CD4-positive, alpha-beta T cell treated with Interleukin-12 subunit alpha and Interleukin-12 subunit beta, for 1 hour (primary cell): ENCODE data around the gene ELANE.
"Not testable (repeated sequence)": the region's sequence is repeated elsewhere in the genome, so short reads cannot be mapped to it uniquely, and the experiment has no call there.

Experiments
- DNase-seq: peaks from one replicate; pipeline ENCODE4 v3.0.0-alpha.2; 2020

ELANE gene

DNA sequence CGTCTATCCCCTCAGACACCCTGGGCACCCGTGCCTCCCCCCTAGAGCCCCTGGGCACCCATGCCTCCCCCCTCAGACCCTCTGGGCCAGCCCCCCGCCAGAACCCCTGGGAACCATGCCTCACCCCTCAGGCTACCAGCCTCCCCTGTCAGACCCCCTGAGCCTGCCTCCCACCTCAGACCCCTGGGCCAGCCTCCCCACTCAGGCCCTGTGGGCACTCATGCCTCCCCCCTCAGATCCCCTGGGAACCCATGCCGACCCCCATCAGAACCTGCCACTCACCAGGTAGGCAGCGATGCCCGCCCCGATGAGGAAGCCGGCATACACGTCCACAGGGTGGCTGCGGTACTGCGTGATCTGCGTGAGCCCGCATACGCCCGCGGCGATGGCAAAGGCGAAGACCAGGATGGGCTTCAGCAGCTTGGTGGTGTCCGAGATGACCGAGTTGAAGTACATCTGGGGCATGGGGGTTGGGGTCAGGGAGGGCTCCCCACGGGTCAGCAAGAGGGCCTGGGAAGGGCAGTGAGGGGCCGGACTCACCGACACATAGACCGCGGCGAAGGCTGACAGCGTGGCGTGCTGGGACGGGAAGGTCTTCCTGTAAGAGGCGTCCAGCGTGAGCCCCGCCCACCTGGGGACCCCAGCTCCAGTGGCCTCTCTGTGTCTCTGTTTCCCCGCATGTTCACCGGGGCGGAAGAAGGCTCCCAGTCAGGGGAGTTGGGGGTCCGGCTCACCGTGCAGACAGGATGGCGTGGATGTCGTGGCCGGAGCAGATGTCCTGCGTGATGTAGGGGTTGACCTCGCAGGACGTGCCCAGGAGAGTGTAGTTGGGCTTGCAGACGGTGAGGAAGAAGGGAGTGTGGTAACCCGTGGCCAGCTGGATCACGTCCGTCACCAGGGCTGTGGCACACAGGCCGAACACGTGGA, 37.7 kb upstream of the ELANE start:
- DNase-seq = no peak

GRCh38 chr19:815079-815774, 36.9 kb upstream of the ELANE start:
- no peak for DNase-seq

DNA sequence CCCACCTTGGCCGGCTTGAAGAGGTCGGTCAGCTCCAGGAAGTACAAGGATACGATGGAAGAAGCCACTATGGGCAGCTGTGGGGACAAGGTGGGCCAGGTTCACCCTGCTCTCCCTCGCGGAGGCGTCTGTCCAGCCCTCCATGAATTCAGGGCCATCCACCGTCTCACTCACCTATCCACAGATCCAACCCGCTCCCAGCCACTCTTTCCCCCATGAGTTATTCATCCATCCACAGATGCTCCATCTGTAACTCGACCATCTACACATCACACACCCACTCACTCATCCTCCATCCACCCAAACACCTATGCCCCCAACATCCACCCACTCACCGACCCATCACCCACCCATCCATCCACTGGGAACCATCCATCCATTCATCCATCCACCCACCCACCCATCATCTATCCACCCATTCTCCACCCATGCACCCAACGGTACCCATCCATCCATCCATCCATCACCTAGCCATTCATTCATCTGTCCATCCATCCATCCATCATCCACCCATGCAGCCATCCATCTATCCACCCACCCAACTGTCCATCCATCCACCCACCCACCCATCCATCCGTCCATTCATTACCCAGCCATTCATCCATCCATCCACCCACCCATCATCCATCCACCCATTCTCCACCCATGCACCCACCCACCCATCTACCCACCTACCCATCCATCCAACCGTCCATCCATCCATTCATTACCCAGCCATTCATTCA, 36.2 kb upstream of the ELANE start:
- DNase-seq = no peak

DNA sequence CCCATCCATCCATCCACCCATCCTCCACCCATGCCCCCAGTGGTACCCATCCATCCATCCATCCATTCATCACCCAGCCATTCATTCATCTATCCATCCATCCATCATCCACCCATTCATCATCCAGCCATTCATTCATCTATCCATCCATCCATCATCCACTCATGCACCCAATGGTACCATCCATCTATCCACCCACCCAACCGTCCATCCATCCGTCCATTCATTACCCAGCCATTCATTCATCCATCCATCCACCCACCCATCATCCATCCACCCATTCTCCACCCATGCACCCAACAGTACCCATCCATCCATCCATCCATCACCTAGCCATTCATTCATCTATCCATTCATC, 35.6 kb upstream of the ELANE start:
- DNase-seq = no peak

DNA sequence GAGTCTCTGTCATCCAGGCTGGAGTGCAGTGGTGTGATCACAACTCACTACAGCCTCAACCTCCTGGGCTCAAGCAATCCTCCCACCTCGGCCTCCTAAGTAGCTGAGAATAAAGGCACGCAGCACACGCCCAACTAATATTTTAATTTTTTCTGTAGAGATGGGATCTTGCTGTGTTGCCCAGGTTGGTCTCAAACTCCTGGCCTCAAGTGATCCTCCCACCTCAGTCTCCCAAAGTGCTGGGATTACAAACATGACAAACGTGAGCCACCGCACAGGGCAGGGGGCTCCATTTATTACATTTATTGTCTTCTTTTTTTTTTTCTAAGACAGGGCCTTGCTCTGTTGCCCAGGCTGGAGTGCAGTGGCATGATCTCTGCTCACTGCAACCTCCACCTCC, 31.9 kb upstream of the ELANE start:
- not testable (repeated sequence) for DNase-seq

DNA sequence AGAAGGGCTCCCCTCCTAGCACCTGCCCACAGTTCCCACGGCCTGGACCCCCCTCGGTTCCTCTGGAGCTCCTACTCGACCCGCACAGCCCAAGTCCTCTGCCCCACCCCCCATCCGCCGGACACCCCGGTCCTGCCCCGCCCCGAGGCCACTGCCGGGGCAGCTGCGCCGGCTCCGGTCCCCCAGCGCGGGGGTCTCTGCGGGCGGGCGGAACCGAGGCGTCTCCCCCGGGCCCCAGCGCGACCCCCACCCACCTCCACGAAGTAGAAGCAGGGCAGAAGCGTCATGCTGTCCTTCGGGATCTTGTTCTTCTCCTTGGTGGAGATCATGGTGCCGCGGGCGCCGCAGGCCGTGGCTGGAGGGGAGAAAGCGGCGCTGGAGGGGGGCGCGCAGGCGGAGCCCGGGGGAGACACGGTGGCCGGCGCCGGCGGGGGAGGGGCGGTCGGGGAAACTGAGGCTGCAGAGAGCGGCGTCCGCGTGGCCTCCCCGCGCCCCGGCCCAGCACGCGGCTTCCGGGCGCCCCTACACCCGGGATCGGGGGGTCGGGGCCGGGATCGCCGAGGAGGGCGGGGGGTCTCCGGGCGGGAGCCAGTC, 30.8 kb upstream of the ELANE start:
- DNase-seq = no peak

GRCh38 chr19:821825-822503, 30.1 kb upstream of the ELANE start, which contains the start of gene PLPPR3:
Gene PLPPR3, minus strand, starts transcription at chr19:821955. Its CDS starts 396 bp downstream, at chr19:821559.
- no peak for DNase-seq

- DNase-seq = no peak
Observed at GRCh38 chr19:823565-824121, 28.5 kb upstream of the ELANE start.

DNA sequence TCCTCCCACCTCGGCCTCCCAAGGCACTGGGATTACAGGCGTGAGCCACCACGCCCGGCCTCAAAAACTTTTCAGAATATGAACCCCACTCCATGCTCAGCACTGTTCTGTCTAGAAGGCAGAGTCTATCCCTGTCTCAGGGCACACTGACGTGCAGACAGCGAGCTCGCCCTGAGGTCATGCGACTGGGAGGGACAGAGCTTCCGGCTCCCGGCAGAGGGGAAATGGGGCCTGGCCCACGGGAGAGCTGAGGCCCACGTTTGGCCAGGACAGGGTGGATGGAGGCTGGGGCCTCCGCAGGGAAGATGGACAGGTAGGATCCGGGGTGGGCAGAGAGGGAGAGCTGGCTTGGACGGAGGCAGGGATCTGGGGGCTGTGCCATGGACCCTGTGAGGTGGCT, 27.2 kb upstream of the ELANE start:
- DNase-seq = no peak

DNA sequence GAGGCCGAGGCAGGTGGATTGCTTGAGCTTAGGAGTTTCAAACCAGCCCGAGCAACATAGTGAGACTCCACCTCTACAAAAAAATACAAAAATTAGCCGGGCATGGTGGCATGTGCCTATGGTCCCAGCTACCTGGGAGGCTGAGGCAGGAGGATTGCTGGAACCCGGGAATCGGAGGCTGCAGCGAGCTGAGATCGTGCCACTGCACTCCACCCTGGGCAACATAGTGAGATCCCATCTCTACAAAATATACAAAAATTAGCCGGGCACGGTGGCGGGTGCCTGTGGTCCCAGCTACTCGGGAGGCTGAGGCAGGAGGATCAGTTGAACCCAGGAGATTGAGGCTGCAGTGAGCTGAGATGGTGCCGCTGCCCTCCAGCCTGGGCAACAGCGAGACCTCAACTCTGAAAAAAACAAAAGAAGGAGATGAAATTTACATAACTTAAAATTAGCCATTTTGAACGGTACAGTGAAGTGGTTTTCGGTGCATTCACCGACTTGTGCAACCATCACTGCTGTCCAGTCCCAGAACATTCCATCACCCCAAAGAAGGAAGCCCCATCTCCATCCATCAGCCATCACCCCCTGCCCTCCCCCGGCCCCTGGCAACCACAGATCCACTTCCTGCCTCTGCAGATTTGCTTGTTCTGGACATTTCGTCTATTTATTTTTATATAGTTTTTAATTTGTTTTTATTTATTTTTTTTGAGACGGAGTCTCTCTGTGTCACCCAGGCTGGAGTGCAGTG, 26.0 kb upstream of the ELANE start:
- no peak for DNase-seq

GRCh38 chr19:827314-827709, 24.8 kb upstream of the ELANE start:
- no peak for DNase-seq

GRCh38 chr19:827710-828321, 24.3 kb upstream of the ELANE start, which contains the start of gene AZU1:
Gene AZU1, plus strand, starts transcription at chr19:827837. Its CDS starts 10 bp downstream, at chr19:827847.
- DNase-seq = no peak

DNA sequence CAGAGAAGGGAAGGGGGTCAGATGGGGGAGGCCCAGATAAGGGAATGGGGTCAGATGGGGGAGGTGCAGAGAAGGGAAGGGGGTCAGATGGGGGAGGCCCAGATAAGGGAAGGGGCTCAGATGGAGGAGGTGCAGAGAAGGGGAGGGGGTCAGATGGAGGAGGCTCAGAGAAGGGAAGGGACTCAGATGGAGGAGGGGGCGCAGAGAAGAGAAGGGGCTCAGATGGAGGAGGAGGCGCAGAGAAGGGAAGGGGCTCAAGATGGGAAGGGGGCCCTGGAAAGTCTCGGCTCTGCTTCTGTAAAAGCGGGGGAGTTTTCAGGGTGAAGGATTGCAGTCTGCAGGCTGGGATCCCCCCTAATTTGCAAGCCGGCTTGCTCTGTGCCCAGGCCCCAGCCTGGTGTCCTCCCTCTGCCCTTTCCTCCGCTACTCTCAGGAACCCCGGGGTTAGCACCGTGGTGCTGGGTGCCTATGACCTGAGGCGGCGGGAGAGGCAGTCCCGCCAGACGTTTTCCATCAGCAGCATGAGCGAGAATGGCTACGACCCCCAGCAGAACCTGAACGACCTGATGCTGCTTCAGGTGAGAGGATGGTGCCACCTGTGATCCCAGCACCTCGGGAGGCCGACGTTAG, 22.9 kb upstream of the ELANE start:
- DNase-seq = no peak

DNA sequence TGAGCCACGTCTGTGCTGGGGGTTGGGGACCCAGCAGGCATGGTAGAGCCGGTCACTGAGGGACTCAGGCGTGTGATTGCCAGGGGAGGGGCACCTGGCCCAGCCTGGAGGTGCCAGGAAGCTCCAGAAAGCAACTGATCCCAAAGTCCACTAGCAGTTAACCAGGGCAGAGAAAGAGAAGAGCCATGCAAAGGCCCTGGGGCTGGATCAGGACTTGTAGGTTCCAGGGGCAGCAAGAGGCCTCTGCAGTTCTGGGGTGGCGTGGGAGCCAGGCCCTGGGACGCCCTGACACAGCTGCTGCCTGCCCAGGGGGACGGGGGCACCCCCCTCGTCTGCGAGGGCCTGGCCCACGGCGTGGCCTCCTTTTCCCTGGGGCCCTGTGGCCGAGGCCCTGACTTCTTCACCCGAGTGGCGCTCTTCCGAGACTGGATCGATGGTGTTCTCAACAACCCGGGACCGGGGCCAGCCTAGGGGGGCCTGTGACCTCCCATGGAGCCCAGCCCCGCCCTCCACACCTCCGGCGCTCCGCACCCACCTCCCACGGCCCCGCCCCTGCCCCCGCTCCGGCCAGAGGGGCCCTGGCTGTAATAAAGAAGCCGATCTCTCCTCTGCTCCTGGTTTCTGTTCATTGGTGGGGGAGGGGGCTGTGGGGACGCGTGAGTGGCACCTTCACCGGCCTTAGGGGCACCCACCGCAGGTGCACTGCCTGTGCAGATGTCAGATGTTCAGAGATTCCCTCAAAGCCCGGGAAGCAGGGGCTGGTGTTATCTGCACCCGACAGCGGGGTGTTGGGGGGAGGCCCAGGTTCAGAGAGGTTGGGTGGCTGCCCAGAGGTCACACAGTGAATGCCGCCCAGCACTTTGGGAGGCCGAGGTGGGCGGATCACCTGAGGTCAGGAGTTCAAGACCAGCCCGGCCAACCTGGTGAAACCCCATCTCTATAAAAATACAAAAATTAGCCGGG, 20.4 kb upstream of the ELANE start:
- no peak for DNase-seq

GRCh38 chr19:834216-834615, 17.9 kb upstream of the ELANE start:
- no peak for DNase-seq

DNA sequence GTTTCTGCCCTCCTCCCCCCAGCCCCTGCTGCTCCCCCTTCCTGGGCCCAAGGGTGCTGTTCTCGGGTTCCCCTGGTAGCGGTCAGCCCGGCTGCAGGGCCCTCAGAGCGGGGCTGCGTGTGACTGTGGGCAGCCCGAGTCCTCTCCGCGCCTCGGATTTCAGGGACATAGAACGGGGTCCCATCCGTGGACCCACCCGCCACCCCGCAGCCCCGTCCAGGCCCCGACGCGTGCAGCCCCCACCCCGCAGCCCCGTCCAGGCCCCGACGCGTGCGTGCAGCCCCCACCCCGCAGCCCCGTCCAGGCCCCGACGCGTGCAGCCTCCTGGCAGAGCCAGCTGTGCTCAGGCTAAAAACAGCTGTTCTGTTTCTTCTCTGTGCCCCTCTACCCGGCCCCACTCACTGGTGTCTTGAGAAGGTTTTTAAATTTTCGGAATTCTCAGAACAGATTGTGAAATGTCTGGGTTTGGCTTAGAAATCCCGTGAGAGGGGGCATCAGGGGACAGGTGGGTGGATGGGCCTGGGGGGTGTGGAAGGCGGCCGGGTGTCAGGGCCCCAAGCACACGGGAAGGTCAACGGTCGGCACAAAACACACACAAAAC, 16.8 kb upstream of the ELANE start:
- DNase-seq = no peak

GRCh38 chr19:840519-841206, 11.4 kb upstream of the ELANE start, which contains the start of gene PRTN3:
Gene PRTN3, plus strand, starts transcription at chr19:840999. Its CDS starts 10 bp downstream, at chr19:841009.
- DNase-seq = no peak

GRCh38 chr19:842802-843179, 9.3 kb upstream of the ELANE start:
- DNase-seq = not testable (repeated sequence)
